Measurements from ENCODE around the gene PIP5KL1.

DNA sequence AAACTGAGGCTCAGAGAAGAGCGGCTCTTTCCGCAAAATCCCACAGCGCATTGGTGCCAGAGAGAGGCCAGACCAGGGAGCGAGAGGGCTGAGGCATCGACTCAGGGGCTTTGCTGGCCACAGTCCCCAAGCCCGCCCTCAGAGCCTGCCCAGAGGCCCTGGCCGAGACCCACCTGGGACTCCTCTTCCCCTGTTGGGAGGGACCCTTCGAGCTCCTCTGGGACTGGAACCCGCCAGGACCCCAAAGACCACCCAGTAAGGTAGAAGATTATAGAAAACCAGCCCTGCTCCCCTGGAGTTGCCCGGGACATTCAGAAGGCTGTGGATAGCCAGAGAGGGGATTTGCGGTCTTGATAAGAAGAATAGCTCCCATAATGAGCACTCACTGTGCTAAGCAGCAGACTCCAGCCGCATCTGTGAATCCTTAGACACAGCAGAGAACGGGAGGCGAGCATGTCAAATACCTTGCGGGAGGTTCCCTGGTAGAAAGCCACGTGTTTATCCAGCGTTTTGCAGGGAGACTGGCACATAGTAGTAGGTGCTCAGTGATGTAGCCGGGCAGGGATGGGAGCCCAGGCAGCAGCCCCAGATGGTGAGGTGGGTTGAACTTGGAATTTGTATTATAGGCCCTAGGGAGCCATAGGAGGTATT, 52.5 kb downstream of the PIP5KL1 start:
- TF ChIP-seq CTCF (IDR thresholded peaks at IDR 0.05; ENCODE audit: extremely low read depth in 1 of 2, insufficient read depth in 1 of 2, low read depth in 1 of 2, low read length in 2 of 2) (no peak), POLR2AphosphoS5 (IDR thresholded peaks at IDR 0.05; ENCODE audit: insufficient read depth, low read depth, low read length) (no peak), POLR2A (IDR thresholded peaks at IDR 0.05; ENCODE audit: low read depth, low read length) (no peak), EZH2 (IDR thresholded peaks at IDR 0.05; ENCODE audit: borderline replicate concordance, low read depth, low read length, severe bottlenecking) (no peak), MYC (IDR thresholded peaks at IDR 0.05; ENCODE audit: low read depth, low read length) (no peak), FOS (IDR thresholded peaks at IDR 0.05; ENCODE audit: borderline replicate concordance, insufficient read depth, low read length) (no peak)

All from endothelial cell of umbilical vein (primary cell).